GM13976 (cell line): ENCODE measurements around the gene NEK9.
A peak's percentile ranks its signal among the peaks of the same experiment; 100 is the strongest.

Experiments
- DNase-seq: peaks from one replicate; pipeline ENCODE4 v3.0.0; 2012; ENCODE audit warnings: low spot score
- in situ Hi-C: fragments of 300-500 bp; cut with MboI; formaldehyde crosslinking; loops from one replicate; pipeline ENCODE4 v1.12.0; 2022; ENCODE audit warnings: low sequenced_read_pairs, mixed read lengths, inconsistent platforms; ENCODE audit not compliant: unreplicated experiment
- TF ChIP-seq, protein P1 (sequence below): IDR thresholded peaks from 2 replicates; pipeline ENCODE4 v1.5.1; 2012; ENCODE audit warnings: borderline replicate concordance, mild to moderate bottlenecking; ENCODE audit not compliant: insufficient read depth; ENCODE audit errors: extremely low read depth, missing control alignments, control extremely low read depth

Gene NEK9

DNA sequence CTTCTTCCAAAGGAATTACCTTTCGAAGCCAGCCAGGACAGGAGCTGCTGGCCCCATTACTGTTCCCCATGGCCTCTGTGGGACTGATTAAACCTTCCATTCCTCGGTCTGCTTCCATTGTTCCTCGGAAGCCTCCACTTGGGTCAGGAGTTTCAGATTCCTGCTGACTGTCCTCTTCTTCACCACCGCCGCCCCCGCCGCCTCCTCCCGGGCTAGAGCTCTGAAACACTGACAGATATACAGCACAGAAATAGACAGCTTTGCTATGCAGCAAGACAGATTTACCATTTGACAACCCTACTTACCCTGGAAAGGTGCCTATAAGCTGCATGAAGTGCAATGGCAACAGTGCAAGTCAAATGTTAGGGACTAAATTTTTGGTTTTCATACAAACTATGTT is 35.6 kb downstream of the NEK9 start:
- in situ Hi-C loops, result loop anchor here (10.0 kb wide), 1 partner anchor 236 kb away; no protein-coding TSS in a partner anchor
- DNase-seq, result no peak
- TF ChIP-seq, protein P1, sequence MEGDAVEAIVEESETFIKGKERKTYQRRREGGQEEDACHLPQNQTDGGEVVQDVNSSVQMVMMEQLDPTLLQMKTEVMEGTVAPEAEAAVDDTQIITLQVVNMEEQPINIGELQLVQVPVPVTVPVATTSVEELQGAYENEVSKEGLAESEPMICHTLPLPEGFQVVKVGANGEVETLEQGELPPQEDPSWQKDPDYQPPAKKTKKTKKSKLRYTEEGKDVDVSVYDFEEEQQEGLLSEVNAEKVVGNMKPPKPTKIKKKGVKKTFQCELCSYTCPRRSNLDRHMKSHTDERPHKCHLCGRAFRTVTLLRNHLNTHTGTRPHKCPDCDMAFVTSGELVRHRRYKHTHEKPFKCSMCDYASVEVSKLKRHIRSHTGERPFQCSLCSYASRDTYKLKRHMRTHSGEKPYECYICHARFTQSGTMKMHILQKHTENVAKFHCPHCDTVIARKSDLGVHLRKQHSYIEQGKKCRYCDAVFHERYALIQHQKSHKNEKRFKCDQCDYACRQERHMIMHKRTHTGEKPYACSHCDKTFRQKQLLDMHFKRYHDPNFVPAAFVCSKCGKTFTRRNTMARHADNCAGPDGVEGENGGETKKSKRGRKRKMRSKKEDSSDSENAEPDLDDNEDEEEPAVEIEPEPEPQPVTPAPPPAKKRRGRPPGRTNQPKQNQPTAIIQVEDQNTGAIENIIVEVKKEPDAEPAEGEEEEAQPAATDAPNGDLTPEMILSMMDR, result no peak

DNA sequence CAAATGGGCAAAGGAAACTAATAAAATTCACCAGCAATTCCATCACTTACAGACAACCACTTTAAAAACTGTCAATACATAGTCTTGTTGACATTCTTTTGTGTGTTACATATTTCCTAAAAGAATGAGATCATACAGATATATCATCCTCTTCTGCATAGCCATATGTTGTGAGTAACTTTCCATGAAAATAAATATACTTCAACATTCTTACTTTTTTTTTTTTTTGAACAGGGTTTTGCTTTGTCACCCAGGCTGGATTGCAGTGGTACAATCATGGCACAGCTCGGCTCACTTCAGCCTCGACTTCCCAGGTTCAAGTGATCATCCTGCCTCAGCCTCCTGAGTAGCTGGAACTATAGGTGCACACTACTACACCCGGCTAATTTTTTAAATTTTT is 36.5 kb downstream of the NEK9 start:
- DNase-seq, result no peak
- TF ChIP-seq, protein P1, result no peak
- in situ Hi-C loops, result loop anchor here (10.0 kb wide), 1 partner anchor 236 kb away; no protein-coding TSS in a partner anchor

DNA sequence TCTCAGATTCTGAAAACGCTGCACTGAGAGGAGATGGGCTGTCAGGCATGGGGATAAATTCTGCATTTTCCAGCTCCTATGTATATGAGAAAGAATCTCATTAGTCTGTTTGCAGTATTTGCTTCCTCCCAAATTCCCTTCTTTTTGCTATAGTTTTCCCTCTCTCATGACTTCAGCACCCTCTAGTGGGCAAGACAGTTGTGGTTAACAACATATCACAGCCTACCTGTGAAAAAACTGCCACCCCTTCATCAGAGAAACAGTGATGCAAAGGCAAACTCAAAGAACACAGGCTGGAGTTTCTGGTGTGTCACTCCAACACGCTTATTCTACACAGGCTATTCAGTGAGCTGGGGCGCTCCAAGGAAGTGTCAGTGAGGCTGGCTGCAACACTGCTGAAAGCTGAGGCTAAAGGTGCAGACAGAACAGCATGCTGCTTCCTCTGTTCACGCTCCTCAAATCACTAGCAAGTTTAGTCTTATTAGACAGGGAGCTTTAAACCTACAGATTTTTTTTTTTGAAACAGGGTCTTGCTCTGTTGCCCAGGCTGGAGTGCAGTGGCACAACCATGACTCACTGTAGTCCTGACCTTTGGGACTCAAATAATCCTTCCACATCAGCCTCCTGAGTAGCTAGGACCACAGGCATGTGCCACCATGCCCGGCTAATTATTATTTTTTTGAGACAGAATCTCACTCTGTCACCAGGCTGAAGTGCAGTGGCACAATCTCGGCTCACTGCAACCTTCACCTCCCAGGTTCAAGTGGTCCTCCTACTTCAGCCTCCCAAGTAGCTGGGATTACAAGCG is 38.1 kb downstream of the NEK9 start:
- in situ Hi-C loops, result no loop called here
- DNase-seq, result peak; percentile 60
- TF ChIP-seq, protein P1, result peak; percentile 69

DNA sequence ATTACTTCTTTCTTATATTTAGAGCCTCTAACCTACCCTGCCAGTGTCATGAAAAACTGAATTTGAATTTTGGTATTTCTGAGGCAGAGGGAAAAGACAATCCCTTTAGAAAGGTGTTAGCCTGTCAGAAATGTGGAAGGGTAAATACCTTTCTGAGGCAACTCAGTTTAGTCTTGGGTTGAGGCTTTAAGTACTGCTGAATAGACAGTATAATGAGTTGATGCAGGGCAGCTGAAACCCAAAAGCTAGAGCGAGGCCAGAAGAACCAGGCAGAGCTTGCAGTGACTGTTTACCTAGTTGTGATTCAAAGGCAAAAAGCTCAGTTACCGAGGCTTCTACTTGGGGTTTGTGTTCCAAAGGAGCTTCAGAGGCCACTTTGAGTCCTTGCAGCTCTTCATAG is 38.7 kb downstream of the NEK9 start:
- in situ Hi-C loops, result no loop called here
- DNase-seq, result no peak
- TF ChIP-seq, protein P1, result no peak

DNA sequence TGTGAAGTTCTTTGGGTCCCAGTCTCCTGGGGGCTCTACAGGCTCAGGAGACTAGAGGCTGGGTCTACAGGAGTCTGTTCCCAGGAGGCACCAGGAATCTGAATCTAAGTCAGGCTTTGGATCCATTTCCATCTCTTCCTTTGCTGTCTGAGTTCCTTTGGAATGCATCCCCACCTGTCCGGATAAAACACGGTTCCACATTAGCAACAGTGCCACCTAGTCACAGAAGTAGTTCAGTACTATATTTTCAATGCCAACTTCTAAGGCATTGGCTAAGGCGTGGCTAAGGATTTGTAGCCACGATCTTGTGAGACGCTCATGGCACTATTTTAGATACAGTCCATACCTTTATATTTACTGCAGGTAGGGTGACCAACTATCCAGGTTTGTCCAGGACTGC is 42.3 kb downstream of the NEK9 start:
- DNase-seq, result no peak
- TF ChIP-seq, protein P1, result no peak
- in situ Hi-C loops, result no loop called here

DNA sequence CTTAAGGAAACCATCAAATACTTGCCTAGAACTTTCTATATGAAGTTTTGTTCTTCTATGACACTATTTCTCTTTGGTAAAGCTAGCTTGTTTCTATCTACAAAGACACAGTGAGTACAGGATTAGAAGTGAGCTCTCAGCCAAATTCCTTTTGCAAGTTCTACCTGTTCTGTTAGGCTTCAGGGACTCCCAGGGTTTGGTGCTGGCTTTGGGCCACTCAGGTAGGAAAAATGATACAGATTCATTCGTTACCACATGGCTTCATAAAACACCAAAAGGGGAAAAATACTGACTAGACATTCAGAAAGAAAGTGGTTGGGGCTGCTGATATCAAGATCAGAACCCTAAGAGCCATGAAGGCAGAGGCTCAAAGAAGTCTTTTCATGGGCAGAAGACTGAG is 43.6 kb downstream of the NEK9 start:
- in situ Hi-C loops, result no loop called here
- TF ChIP-seq, protein P1, result no peak
- no peak for DNase-seq
